ENCODE results near the gene SLC19A2. TPM values are rescaled to one million over a fixed set of nuclear protein-coding genes. Genes with fewer than 3 reads are reported as not detected.

The SLC19A2 gene
- polyA plus RNA-seq, 1 of the 3 experiments (the other 2 are of a cell fraction) = 3.4 TPM

DNA sequence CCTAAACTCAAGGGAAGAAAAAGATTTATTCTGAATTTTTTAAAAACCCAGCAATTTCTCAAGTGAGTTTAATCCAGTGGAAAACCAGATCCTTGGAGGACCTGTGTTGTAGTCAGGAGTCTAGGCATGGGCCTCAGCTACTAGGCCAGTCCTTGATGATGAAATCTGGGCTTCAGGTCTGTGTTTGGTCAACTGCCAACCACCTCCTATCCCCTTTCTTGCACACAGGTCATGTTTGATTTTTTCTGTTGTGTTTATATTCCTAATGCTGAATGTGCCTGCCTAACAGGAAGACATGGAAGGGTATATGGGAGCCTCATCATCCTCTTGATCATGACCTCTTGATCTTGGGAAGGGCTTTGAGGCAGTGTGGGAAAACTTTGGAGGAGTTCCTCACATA lies 38.2 kb upstream of the SLC19A2 start:
- H3K9me3 ChIP-seq = no peaks in the 10 kb centered on the region
- H3K9ac ChIP-seq = no peak overlapping the region
- DNase-seq = no peak
- no peaks in the 10 kb centered on the region for H3K79me2 ChIP-seq (ENCODE audit: insufficient read depth)
- H4K20me1 ChIP-seq (ENCODE audit: insufficient read depth) = no peaks in the 10 kb centered on the region
- H3K27me3 ChIP-seq (ENCODE audit: insufficient read depth) = no peaks in the 10 kb centered on the region
- no peaks in the 10 kb centered on the region for H3K9me2 ChIP-seq
- ChIA-PET POLR2A (no interaction called here), CTCF (no interaction called here)
- H3K36me3 ChIP-seq (replicated peaks in 1 of 2; ENCODE audit: control insufficient read depth in 1 of 2, insufficient read depth in 2 of 2, low read length in 1 of 2) = no peaks in the 10 kb centered on the region
- no peak overlapping the region for H3K4me2 ChIP-seq
- TF ChIP-seq GABPA (IDR thresholded peaks at IDR 0.05; ENCODE audit: low read depth) (no peak), EZH2phosphoT487 (IDR thresholded peaks at IDR 0.05; ENCODE audit: borderline replicate concordance, low read depth) (no peak), CTCF (IDR thresholded peaks at IDR 0.05) (no peak), MXI1 (IDR thresholded peaks at IDR 0.05; ENCODE audit: low read depth, low read length) (no peak), POLR2AphosphoS5 (IDR thresholded peaks at IDR 0.05; ENCODE audit: low read depth, low read length) (no peak), SMC3 (IDR thresholded peaks at IDR 0.05; ENCODE audit: low read depth, low read length) (no peak), FOXM1 (IDR thresholded peaks at IDR 0.05; ENCODE audit: low read depth) (no peak), TCF12 (IDR thresholded peaks at IDR 0.05) (no peak), RXRA (IDR thresholded peaks at IDR 0.05; ENCODE audit: borderline replicate concordance, low read depth) (no peak), NFIC (IDR thresholded peaks at IDR 0.05; ENCODE audit: borderline replicate concordance) (no peak), GATA2 (CRISPR knock-in tag; IDR thresholded peaks at IDR 0.05) (no peak), RCOR1 (IDR thresholded peaks at IDR 0.05; ENCODE audit: low read length) (no peak), RFX5 (IDR thresholded peaks at IDR 0.05; ENCODE audit: low read length) (no peak)
- H2AFZ ChIP-seq (ENCODE audit: low read depth) = no peak overlapping the region
- H3K4me1 ChIP-seq (ENCODE audit: control insufficient read depth in 1 of 2, insufficient read depth in 2 of 2, low read depth in 1 of 2, low read length in 1 of 2) = no peaks in the 10 kb centered on the region; a peak in 1 of 4 replicates
- H3K4me3 ChIP-seq (ENCODE audit: low read depth in 2 of 2, low read length in 1 of 2) = no peak overlapping the region
- no peak overlapping the region for H3K27ac ChIP-seq (ENCODE audit: low read depth in 2 of 2, low read length in 1 of 2)
- no peaks in the 10 kb centered on the region for H3F3A ChIP-seq (replicated peaks; ENCODE audit: insufficient read depth)

DNA sequence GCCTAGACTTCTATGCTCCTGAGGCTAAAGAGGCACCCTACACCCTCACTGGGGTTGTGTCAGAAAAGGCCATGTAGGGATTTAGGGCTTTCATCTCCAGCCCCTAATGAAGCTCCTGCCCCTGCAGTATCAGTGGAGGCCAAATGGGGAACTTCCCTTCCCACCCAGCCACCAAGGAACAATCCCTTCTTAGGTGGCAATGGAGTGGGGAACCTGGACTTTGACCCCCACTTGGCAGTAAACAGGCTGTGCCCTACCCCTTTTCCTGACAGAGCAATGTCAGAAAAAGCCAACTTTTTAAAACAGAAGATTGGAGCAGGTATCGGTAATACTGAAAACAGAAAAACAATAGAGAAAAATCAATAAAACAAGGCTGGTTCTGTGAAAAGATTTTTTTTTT lies 35.5 kb upstream of the SLC19A2 start:
- WGBS (ENCODE audit: low lambda C conversion rate) = 100% methylated on average over 1 of the region's 1 CpG
- H3K27me3 ChIP-seq (ENCODE audit: insufficient read depth) = no peaks in the 10 kb centered on the region
- no peaks in the 10 kb centered on the region for H4K20me1 ChIP-seq (ENCODE audit: insufficient read depth)
- H3K79me2 ChIP-seq (ENCODE audit: insufficient read depth) = no peaks in the 10 kb centered on the region
- no peak overlapping the region for H3K4me3 ChIP-seq (ENCODE audit: low read depth in 2 of 2, low read length in 1 of 2)
- H3K9me2 ChIP-seq = no peaks in the 10 kb centered on the region
- ChIA-PET POLR2A (no interaction called here), CTCF (no interaction called here)
- no peaks in the 10 kb centered on the region for H3K9me3 ChIP-seq
- no peak overlapping the region for H3K27ac ChIP-seq (ENCODE audit: low read depth in 2 of 2, low read length in 1 of 2)
- H3K4me2 ChIP-seq = no peak overlapping the region
- no peak overlapping the region for H2AFZ ChIP-seq (ENCODE audit: low read depth)
- H3K36me3 ChIP-seq (replicated peaks in 1 of 2; ENCODE audit: control insufficient read depth in 1 of 2, insufficient read depth in 2 of 2, low read length in 1 of 2) = no peaks in the 10 kb centered on the region
- DNase-seq = no peak
- H3F3A ChIP-seq (replicated peaks; ENCODE audit: insufficient read depth) = no peaks in the 10 kb centered on the region
- H3K9ac ChIP-seq = no peak overlapping the region
- no peak for TF ChIP-seq SIN3A (IDR thresholded peaks at IDR 0.05; ENCODE audit: borderline replicate concordance, low read depth, low read length)
- TF ChIP-seq MXI1 (IDR thresholded peaks at IDR 0.05; ENCODE audit: low read depth, low read length) = no peak
- no peak for TF ChIP-seq FOSL2 (IDR thresholded peaks at IDR 0.05; ENCODE audit: borderline replicate concordance, low read depth)
- TF ChIP-seq NFIC (IDR thresholded peaks at IDR 0.05; ENCODE audit: borderline replicate concordance) = no peak
- TF ChIP-seq, protein P1, sequence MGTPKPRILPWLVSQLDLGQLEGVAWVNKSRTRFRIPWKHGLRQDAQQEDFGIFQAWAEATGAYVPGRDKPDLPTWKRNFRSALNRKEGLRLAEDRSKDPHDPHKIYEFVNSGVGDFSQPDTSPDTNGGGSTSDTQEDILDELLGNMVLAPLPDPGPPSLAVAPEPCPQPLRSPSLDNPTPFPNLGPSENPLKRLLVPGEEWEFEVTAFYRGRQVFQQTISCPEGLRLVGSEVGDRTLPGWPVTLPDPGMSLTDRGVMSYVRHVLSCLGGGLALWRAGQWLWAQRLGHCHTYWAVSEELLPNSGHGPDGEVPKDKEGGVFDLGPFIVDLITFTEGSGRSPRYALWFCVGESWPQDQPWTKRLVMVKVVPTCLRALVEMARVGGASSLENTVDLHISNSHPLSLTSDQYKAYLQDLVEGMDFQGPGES (IDR thresholded peaks at IDR 0.05; ENCODE audit: low read depth, low read length) = no peak
- no peak for TF ChIP-seq RFX5 (IDR thresholded peaks at IDR 0.05; ENCODE audit: low read length)
- TF ChIP-seq USF1 (IDR thresholded peaks at IDR 0.05; ENCODE audit: borderline replicate concordance, low read depth) = no peak
- TF ChIP-seq RAD21 (IDR thresholded peaks at IDR 0.05; ENCODE audit: low read length) = no peak
- no peak for TF ChIP-seq ZBTB33 (IDR thresholded peaks at IDR 0.05; ENCODE audit: borderline replicate concordance, low read depth)
- no peaks in the 10 kb centered on the region for H3K4me1 ChIP-seq (ENCODE audit: control insufficient read depth in 1 of 2, insufficient read depth in 2 of 2, low read depth in 1 of 2, low read length in 1 of 2)

All from SK-N-SH (cell line).